GM23338 (cell line): ENCODE results near the gene CORT. TPM values are rescaled to one million over a fixed set of nuclear protein-coding genes. Genes with fewer than 3 reads are reported as not detected.

Experiments used
- ATAC-seq: fragments of 200-7000 bp; cut with Tn5 transposase; 3 replicates; pipeline ENCODE4 v1.9.1; 2020
- DNase-seq: peaks from one replicate; pipeline ENCODE4 v3.0.0-alpha.2; 2015; ENCODE audit warnings: low spot score
- H2AFZ ChIP-seq: fragments of 200-600 bp; sonication (generic); 2 replicates; pipeline ENCODE4 v1.8.0; 2016; ENCODE audit warnings: antibody characterized with exemption, mild to moderate bottlenecking, moderate library complexity
- H3F3A ChIP-seq: fragments of 200-600 bp; sonication (generic); replicated peaks from 2 replicates; pipeline ENCODE4 v1.8.0; 2017; ENCODE audit warnings: antibody characterized with exemption, mixed run types, low read depth
- H3K27ac ChIP-seq: fragments of 200-600 bp; sonication (generic); 2 replicates; pipeline ENCODE4 v1.6.1; 2016; ENCODE audit warnings: low read depth
- H3K27me3 ChIP-seq: fragments of 200-600 bp; sonication (generic); 2 replicates; pipeline ENCODE4 v1.8.0; 2016; ENCODE audit warnings: mild to moderate bottlenecking, mixed run types, moderate library complexity; ENCODE audit not compliant: insufficient read depth
- H3K36me3 ChIP-seq: fragments of 200-600 bp; sonication (generic); 2 replicates; pipeline ENCODE4 v1.8.0; 2016; ENCODE audit warnings: mild to moderate bottlenecking; ENCODE audit not compliant: insufficient read depth
- H3K4me1 ChIP-seq: fragments of 200-600 bp; sonication (generic); 2 replicates; pipeline ENCODE4 v1.8.0; 2016; ENCODE audit warnings: mild to moderate bottlenecking, moderate library complexity; ENCODE audit not compliant: insufficient read depth
- H3K4me2 ChIP-seq: fragments of 200-600 bp; sonication (generic); 2 replicates; pipeline ENCODE4 v1.7.1; 2017; ENCODE audit warnings: mixed run types
- H3K4me3 ChIP-seq: fragments of 200-600 bp; sonication (generic); 2 replicates; pipeline ENCODE4 v1.6.1; 2016; ENCODE audit warnings: mixed run types
- H3K79me2 ChIP-seq: fragments of 200-600 bp; sonication (generic); replicated peaks from 2 replicates; pipeline ENCODE4 v1.8.0; 2017; ENCODE audit warnings: mild to moderate bottlenecking; ENCODE audit not compliant: insufficient read depth
- H3K9me2 ChIP-seq: fragments of 200-600 bp; sonication (generic); 2 replicates; pipeline ENCODE4 v1.8.0; 2017; ENCODE audit not compliant: insufficient read depth
- H4K20me1 ChIP-seq: fragments of 200-600 bp; sonication (generic); replicated peaks from 2 replicates; pipeline ENCODE4 v1.8.0; 2017; ENCODE audit warnings: mild to moderate bottlenecking; ENCODE audit not compliant: insufficient read depth
- H3K27ac Mint-ChIP-seq: 2 replicates; pipeline ENCODE4 v1.8.0; 2020; ENCODE audit warnings: inconsistent platforms, mild to moderate bottlenecking, moderate library complexity, mixed read lengths
- H3K27me3 Mint-ChIP-seq: 3 replicates; pipeline ENCODE4 v1.8.0; 2022; ENCODE audit warnings: low read depth, mild to moderate bottlenecking, moderate library complexity, mixed read lengths, inconsistent platforms; ENCODE audit not compliant: insufficient read depth, poor library complexity
- H3K36me3 Mint-ChIP-seq: 3 replicates; pipeline ENCODE4 v1.8.0; 2021; ENCODE audit warnings: low read depth, mild to moderate bottlenecking, inconsistent platforms, moderate library complexity, mixed read lengths
- H3K4me1 Mint-ChIP-seq: 3 replicates; pipeline ENCODE4 v1.8.0; 2020; ENCODE audit warnings: mild to moderate bottlenecking, inconsistent platforms, mixed read lengths
- H3K4me3 Mint-ChIP-seq: 3 replicates; pipeline ENCODE4 v1.8.0; 2021; ENCODE audit warnings: moderate library complexity, mild to moderate bottlenecking, inconsistent platforms, mixed read lengths
- H3K9me3 Mint-ChIP-seq: 3 replicates; pipeline ENCODE4 v1.8.0; 2020; ENCODE audit warnings: moderate library complexity, mild to moderate bottlenecking, inconsistent platforms, mixed read lengths
- CREB1 ChIP-seq: fragments of 250-450 bp; sonication (Bioruptor Pico); IDR thresholded peaks from 2 replicates; pipeline ENCODE4 v1.5.0; 2020; ENCODE audit warnings: low read depth, mild to moderate bottlenecking, moderate library complexity
- EZH2 ChIP-seq: fragments of 200-600 bp; sonication (generic); IDR thresholded peaks from one replicate; pipeline ENCODE4 v1.8.0; 2017; ENCODE audit warnings: antibody characterized with exemption, mild to moderate bottlenecking, low read depth; ENCODE audit not compliant: unreplicated experiment
- EZH2phosphoT487 ChIP-seq: fragments of 200-600 bp; sonication (generic); IDR thresholded peaks from one replicate; pipeline ENCODE4 v1.8.1; 2018; ENCODE audit warnings: antibody characterized with exemption; ENCODE audit not compliant: unreplicated experiment
- NANOG ChIP-seq: IDR thresholded peaks from 2 replicates; pipeline ENCODE4 v1.6.1; 2016; ENCODE audit warnings: antibody characterized with exemption, borderline replicate concordance
- POLR2AphosphoS5 ChIP-seq: IDR thresholded peaks from 2 replicates; pipeline ENCODE4 v1.6.1; 2016; ENCODE audit warnings: antibody characterized with exemption, low read depth
- STAT1 ChIP-seq: IDR thresholded peaks from one replicate; pipeline ENCODE4 v1.6.1; 2016; ENCODE audit warnings: antibody characterized with exemption; ENCODE audit not compliant: unreplicated experiment
- ZNF114 ChIP-seq: fragments of 250-450 bp; sonication (Bioruptor Pico); IDR thresholded peaks from 2 replicates; pipeline ENCODE4 v1.5.0; 2020; ENCODE audit warnings: mild to moderate bottlenecking, moderate library complexity
- ZNF331 ChIP-seq: fragments of 250-450 bp; sonication (Bioruptor Pico); IDR thresholded peaks from 2 replicates; pipeline ENCODE4 v1.5.0; 2020; ENCODE audit warnings: low read depth, mild to moderate bottlenecking, moderate library complexity
- polyA plus RNA-seq: library from polyadenylated mRNA; unstranded; fragments of >200 nt; fragmentation: Nextera tagmentation; extraction: Ambion mirVana; gene quantifications from 2 replicates; pipeline ENCODE4 v1.2.1, GENCODE V29; 2016
- total RNA-seq: library from RNA; depleted of rRNA; stranded (reverse); fragments of >200 nt; shearing (Covaris generic); gene quantifications from 2 replicates; pipeline ENCODE4 v1.2.3, GENCODE V29; 2014
- TF ChIP-seq, protein P1 (sequence below): IDR thresholded peaks from one replicate; pipeline ENCODE4 v1.6.1; 2018; ENCODE audit warnings: antibody characterized with exemption; ENCODE audit not compliant: unreplicated experiment
- TF ChIP-seq, protein P2 (sequence below), 2 experiments: fragments of 200-600 bp in 1 of 2; sonication (generic) in 1 of 2; conservative IDR thresholded peaks; 2 replicates each; pipeline versions ENCODE4 v1.5.1 to v1.6.1; 2016 to 2017; ENCODE audit warnings: antibody characterized with exemption in 2 of 2, low read depth in 2 of 2, mild to moderate bottlenecking in 2 of 2, moderate library complexity in 1 of 2
- TF ChIP-seq, protein P3 (sequence below): IDR thresholded peaks from 2 replicates; pipeline ENCODE4 v1.6.1; 2016; ENCODE audit warnings: antibody characterized with exemption

Gene CORT
- total and polyA plus RNA-seq, 2 experiments from 2014 or later = 1.4 TPM; not detected in 1

DNA sequence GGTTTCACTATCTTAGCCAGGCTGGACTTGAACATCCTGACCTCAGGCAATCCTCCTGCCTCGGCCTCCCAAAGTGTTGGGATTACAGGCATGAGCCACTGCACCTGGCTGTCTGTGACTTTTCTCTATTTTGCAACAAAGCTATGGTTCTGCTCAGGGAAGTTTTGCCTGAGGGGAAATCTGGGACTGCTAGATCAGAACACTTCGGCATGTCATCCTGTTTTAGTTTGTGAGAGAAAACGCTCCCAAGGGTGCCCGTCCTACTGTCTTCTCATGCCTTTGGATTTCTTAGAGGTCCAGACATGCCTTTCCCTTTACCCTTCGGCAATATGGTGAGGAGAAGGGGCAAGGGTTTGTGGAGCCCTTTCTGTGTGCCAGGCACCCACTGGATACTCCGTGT, 5.6 kb upstream of the CORT start:
- no peak overlapping the region for H3K27ac Mint-ChIP-seq
- TF ChIP-seq, protein P1, sequence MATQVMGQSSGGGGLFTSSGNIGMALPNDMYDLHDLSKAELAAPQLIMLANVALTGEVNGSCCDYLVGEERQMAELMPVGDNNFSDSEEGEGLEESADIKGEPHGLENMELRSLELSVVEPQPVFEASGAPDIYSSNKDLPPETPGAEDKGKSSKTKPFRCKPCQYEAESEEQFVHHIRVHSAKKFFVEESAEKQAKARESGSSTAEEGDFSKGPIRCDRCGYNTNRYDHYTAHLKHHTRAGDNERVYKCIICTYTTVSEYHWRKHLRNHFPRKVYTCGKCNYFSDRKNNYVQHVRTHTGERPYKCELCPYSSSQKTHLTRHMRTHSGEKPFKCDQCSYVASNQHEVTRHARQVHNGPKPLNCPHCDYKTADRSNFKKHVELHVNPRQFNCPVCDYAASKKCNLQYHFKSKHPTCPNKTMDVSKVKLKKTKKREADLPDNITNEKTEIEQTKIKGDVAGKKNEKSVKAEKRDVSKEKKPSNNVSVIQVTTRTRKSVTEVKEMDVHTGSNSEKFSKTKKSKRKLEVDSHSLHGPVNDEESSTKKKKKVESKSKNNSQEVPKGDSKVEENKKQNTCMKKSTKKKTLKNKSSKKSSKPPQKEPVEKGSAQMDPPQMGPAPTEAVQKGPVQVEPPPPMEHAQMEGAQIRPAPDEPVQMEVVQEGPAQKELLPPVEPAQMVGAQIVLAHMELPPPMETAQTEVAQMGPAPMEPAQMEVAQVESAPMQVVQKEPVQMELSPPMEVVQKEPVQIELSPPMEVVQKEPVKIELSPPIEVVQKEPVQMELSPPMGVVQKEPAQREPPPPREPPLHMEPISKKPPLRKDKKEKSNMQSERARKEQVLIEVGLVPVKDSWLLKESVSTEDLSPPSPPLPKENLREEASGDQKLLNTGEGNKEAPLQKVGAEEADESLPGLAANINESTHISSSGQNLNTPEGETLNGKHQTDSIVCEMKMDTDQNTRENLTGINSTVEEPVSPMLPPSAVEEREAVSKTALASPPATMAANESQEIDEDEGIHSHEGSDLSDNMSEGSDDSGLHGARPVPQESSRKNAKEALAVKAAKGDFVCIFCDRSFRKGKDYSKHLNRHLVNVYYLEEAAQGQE = no peak
- no peak for TF ChIP-seq STAT1
- TF ChIP-seq EZH2phosphoT487 = no peak
- no peak for TF ChIP-seq CREB1 (CRISPR knock-in tag)
- TF ChIP-seq, protein P2, sequence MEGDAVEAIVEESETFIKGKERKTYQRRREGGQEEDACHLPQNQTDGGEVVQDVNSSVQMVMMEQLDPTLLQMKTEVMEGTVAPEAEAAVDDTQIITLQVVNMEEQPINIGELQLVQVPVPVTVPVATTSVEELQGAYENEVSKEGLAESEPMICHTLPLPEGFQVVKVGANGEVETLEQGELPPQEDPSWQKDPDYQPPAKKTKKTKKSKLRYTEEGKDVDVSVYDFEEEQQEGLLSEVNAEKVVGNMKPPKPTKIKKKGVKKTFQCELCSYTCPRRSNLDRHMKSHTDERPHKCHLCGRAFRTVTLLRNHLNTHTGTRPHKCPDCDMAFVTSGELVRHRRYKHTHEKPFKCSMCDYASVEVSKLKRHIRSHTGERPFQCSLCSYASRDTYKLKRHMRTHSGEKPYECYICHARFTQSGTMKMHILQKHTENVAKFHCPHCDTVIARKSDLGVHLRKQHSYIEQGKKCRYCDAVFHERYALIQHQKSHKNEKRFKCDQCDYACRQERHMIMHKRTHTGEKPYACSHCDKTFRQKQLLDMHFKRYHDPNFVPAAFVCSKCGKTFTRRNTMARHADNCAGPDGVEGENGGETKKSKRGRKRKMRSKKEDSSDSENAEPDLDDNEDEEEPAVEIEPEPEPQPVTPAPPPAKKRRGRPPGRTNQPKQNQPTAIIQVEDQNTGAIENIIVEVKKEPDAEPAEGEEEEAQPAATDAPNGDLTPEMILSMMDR (conservative IDR thresholded peaks at IDR 0.05; ENCODE audit: low read depth in 2 of 2) = no peak
- TF ChIP-seq ZNF114 = no peak
- no peak for TF ChIP-seq NANOG
- TF ChIP-seq ZNF331 (CRISPR knock-in tag) = no peak
- no peak for TF ChIP-seq POLR2AphosphoS5
- TF ChIP-seq, protein P3, sequence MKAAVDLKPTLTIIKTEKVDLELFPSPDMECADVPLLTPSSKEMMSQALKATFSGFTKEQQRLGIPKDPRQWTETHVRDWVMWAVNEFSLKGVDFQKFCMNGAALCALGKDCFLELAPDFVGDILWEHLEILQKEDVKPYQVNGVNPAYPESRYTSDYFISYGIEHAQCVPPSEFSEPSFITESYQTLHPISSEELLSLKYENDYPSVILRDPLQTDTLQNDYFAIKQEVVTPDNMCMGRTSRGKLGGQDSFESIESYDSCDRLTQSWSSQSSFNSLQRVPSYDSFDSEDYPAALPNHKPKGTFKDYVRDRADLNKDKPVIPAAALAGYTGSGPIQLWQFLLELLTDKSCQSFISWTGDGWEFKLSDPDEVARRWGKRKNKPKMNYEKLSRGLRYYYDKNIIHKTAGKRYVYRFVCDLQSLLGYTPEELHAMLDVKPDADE = no peak
- no peak for TF ChIP-seq EZH2
- no peaks in the 10 kb centered on the region for H3K9me3 Mint-ChIP-seq
- no peaks in the 10 kb centered on the region for H3K27me3 Mint-ChIP-seq
- Histone ChIP-seq H3K4me2 (no peak overlapping the region), H3F3A (no peaks in the 10 kb centered on the region), H3K27ac (no peak overlapping the region), H3K36me3 (no peaks in the 10 kb centered on the region), H3K79me2 (no peaks in the 10 kb centered on the region), H2AFZ (no peak overlapping the region), H3K9me2 (no peaks in the 10 kb centered on the region), H3K4me3 (no peak overlapping the region), H3K27me3 (no peaks in the 10 kb centered on the region), H4K20me1 (no peaks in the 10 kb centered on the region), H3K4me1 (no peaks in the 10 kb centered on the region)
- H3K4me1 Mint-ChIP-seq = no peaks in the 10 kb centered on the region
- no peak overlapping the region for H3K4me3 Mint-ChIP-seq
- no peak for DNase-seq
- no peak for ATAC-seq
- H3K36me3 Mint-ChIP-seq = peaks cover 8% of the 10 kb centered on the region; the same call in 2 of the 3 replicates
